Fibroblast of mammary gland (primary cell): ENCODE measurements around the gene SIAH2.

Source experiments
- DNase-seq: peaks from one replicate; pipeline ENCODE4 v3.0.0-alpha.2; 2010; ENCODE audit warnings: low read depth
- H3K4me3 ChIP-seq: 2 replicates; pipeline ENCODE4 v1.5.1; 2011; ENCODE audit warnings: low read depth, mild to moderate bottlenecking, low read length, moderate library complexity; ENCODE audit not compliant: control insufficient read depth
- TF ChIP-seq, protein P1 (sequence below): conservative IDR thresholded peaks from 2 replicates; pipeline ENCODE4 v1.5.1; 2011; ENCODE audit warnings: low read depth, low read length, inconsistent platforms; ENCODE audit not compliant: control insufficient read depth, insufficient read depth

SIAH2 gene

DNA sequence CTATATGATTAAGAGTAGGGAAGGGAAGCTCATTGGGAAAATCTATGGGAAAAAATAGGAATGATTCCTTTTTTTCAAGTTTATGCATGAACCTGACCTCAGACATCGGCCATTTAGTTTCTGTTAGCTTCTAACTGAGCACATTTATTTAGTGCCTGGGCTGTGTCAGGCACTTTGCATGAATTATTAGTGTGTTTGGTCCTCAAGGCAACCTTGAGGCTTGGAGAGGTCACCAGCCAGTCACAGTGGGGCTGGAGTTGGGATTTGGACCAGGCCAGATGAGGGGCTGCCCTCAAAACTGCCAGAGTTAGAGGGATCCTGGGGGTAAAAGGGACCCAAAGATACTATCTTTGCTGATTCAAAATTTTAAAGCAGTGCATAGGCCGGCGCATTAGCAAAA, 8.1 kb downstream of the SIAH2 start:
- TF ChIP-seq, protein P1, sequence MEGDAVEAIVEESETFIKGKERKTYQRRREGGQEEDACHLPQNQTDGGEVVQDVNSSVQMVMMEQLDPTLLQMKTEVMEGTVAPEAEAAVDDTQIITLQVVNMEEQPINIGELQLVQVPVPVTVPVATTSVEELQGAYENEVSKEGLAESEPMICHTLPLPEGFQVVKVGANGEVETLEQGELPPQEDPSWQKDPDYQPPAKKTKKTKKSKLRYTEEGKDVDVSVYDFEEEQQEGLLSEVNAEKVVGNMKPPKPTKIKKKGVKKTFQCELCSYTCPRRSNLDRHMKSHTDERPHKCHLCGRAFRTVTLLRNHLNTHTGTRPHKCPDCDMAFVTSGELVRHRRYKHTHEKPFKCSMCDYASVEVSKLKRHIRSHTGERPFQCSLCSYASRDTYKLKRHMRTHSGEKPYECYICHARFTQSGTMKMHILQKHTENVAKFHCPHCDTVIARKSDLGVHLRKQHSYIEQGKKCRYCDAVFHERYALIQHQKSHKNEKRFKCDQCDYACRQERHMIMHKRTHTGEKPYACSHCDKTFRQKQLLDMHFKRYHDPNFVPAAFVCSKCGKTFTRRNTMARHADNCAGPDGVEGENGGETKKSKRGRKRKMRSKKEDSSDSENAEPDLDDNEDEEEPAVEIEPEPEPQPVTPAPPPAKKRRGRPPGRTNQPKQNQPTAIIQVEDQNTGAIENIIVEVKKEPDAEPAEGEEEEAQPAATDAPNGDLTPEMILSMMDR = no peak
- DNase-seq = no peak
- H3K4me3 ChIP-seq = no peak overlapping the region

DNA sequence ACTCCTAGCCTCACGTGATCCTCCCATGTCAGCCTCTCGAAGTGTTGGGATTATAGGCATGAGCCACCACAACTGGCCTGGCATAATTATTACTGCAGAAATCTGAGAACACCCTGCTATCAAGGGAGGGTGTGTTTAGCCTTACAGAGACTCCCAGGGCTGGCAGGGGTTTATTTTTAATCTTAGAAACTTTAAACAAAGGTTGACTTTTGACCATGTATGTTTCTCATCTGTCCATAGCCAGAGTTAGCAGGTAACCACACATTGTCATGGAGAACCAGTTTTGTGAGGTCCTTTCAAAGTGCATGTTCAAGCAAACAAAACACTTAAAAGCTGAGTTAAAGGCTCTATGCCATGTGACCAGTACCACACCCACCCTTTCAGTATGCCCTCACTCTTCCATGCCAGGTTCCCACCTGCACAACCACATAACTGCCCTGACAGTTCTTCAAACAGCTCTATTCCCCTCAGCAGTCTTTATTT, 11.1 kb downstream of the SIAH2 start:
- DNase-seq = no peak
- H3K4me3 ChIP-seq = no peak overlapping the region
- TF ChIP-seq, protein P1 = no peak

DNA sequence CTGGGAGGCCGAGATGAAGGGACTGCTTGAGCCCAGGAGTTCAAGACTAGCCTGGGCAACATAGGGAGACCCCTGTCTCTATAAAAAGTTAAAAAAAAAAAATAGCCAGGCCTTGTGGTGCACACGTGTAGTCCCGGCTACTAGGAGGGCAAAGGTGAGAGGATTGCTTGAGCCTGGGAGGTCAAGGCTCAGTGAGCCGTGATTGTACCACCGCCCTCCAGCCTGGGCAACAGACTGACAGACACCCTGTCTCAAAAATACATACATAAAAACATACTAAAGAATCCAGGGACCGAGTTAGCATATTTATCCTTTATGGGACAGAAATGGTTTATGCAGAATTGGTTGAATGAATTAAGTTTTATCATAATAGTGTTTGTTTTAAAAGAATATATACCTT, 13.7 kb downstream of the SIAH2 start:
- TF ChIP-seq, protein P1 = no peak
- H3K4me3 ChIP-seq = no peak overlapping the region
- DNase-seq = no peak

DNA sequence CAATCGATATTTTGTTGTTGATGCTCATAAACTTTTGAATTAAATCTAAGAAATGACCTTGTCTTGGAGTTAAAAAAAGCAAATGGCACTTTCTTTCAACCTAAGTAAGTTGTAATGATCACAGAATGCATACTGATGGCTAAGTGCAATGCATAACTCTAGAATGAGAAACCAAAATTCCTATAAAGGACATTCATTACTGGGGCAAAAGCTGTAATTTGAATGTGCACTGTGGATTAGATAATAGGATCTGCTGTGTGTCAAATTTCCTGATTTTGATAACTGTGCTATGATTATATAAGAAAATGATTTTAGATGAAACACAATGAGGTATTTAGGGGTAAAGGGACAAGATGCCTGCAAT, 14.3 kb downstream of the SIAH2 start:
- no peak for DNase-seq
- TF ChIP-seq, protein P1 = no peak
- H3K4me3 ChIP-seq = no peak overlapping the region

DNA sequence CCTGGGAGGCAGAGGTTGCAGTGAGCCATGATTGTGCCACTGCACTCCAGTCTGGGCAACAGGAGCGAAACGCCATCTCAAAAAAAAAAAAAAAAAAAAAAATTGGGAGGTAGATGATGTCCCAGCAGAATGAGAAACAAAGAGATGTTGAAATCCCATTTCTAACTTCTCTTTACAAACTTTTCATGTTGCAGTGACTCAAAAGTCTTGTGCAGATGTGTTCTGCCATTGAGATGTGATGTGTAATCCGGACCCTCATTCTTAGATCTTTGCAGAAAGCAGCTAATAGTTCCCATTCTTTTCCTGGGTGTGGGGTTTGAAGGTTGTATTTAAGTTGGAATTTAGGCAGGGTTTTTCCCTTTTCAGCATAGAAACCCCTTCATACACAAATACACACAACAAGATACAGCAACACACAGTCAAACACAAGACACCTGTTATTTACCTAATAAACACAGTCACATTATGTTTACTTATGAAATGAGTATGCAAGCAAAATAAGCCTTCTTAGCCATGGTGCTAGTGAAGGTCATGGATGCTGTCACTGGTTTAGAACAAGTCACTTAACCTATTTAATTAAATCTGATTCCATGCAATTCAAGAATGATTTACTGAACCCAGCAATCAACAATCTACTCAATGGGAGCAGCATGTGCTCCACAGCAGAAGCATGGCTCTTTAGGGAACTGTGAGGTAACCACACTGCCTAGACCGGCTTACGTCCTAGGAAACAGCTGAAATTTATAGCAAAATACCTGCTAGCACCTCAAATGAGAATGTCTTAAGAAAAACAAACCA, 14.9 kb downstream of the SIAH2 start:
- H3K4me3 ChIP-seq = no peak overlapping the region

DNA sequence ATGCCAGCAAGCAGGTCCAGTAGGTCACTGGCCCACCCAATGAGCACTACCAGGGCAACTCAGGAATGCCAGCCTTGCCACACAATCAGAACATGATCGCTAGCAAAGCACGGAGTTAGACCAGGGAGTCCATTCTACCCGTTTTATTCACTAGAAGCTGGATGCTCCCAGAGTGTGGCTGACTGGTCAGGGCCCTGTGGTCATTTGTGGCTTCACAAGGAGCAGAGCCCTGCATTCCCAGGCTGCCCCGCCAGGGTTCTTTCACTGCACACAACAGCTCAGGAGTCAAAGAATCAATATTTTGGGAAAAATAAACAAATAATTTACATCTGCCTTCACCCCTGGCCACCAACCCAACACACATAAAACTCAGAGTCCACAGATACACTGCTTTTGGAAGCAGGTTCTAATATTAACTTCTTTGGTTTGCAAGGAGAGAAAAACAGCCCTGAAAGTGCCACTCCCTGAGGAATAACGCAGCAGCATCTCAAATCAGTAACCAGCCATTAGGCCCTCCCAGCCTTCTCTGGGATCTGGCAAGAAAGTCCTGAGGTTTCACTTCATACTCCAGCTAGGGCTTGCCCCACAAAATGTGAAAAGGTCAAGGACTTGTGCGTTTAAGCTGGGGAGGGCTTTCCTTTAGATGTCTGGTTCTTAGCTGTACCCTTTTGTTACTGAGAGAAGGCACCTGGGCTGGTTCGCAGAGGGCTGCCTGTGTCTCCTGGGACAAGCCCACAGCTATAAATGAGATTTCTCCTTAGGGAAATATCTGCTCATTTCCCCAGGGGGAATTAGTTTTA, 16.0 kb downstream of the SIAH2 start:
- no peak overlapping the region for H3K4me3 ChIP-seq
- DNase-seq = no peak
- TF ChIP-seq, protein P1 = no peak

More for the DNA sequence above, 14.9 kb downstream of the SIAH2 start:
- DNase-seq = no peak
- TF ChIP-seq, protein P1 = no peak
